ENCODE data around the gene JAKMIP2.

- TF ChIP-seq POLR2A (IDR thresholded peaks at IDR 0.05) (no peak), CTCF (IDR thresholded peaks at IDR 0.05) (no peak), POLR2AphosphoS5 (IDR thresholded peaks at IDR 0.05; ENCODE audit: insufficient read depth in 1 of 2, low read depth in 1 of 2) (no peak)
Observed at GRCh38 chr5:147746986-147747385, 35.5 kb downstream of the JAKMIP2 start.
